BJ (cell line): Measurements from ENCODE around the gene RALY. TPM values are rescaled to one million over a fixed set of nuclear protein-coding genes. Genes with fewer than 3 reads are reported as not detected.
A peak's percentile ranks its signal among the peaks of the same experiment; 100 is the strongest.

Experiments used
- CTCF ChIA-PET: fragments of 350-600 bp; formaldehyde crosslinking; extraction: SDS; loops from one replicate; lab custom pipeline; 2021; ENCODE audit warnings: antibody characterized with exemption, inconsistent platforms; lab: Yijun Ruan, JAX
- POLR2A ChIA-PET: fragments of 300-600 bp; sonication (Branson Sonifier 250); formaldehyde crosslinking; extraction: SDS; loops from one replicate; lab custom pipeline; 2021; ENCODE audit warnings: antibody characterized with exemption; lab: Charles Lee
- DNase-seq: peaks from one replicate; pipeline ENCODE4 v3.0.0-alpha.2; 2011; ENCODE audit warnings: low read depth
- H3K27me3 ChIP-seq: 2 replicates; pipeline ENCODE4 v1.6.0; 2011; ENCODE audit warnings: low read length; ENCODE audit not compliant: control insufficient read depth, insufficient read depth
- H3K36me3 ChIP-seq: 2 replicates; pipeline ENCODE4 v1.5.1; 2011; ENCODE audit warnings: low read length; ENCODE audit not compliant: control insufficient read depth, insufficient read depth
- H3K4me3 ChIP-seq: 2 replicates; pipeline ENCODE4 v1.5.1; 2011; ENCODE audit warnings: low read depth, mild to moderate bottlenecking, control low read depth, low read length
- CTCF ChIP-seq: IDR thresholded peaks from 2 replicates; pipeline ENCODE4 v1.5.1; 2011; ENCODE audit warnings: low read depth, mild to moderate bottlenecking, control low read depth, inconsistent platforms, low read length, moderate library complexity; ENCODE audit not compliant: insufficient read depth
- polyA minus RNA-seq: library from RNA; depleted of rRNA, polyadenylated mRNA; stranded (reverse); fragments of >200 nt; gene quantifications from 2 replicates; pipeline ENCODE4 v1.2.3, GENCODE V29; 2011; rRNA and poly(A)+ RNA removed
- polyA plus RNA-seq: library from polyadenylated mRNA; depleted of rRNA; stranded (reverse); fragments of >200 nt; gene quantifications from 2 replicates; pipeline ENCODE4 v1.2.3, GENCODE V29; 2011; rRNA removed

RALY gene
- polyA plus RNA-seq: 93.6 and 144 TPM in 2 replicates
- polyA minus RNA-seq: 69.1 and 84.8 TPM in 2 replicates

- Histone ChIP-seq H3K36me3 (no peaks in the 10 kb centered on the region), H3K27me3 (no peaks in the 10 kb centered on the region), H3K4me3 (peak within 1 kb of the TSS; percentile 85)
- no peak for TF ChIP-seq CTCF
- CTCF ChIA-PET: interaction anchor here (0.5 to 1.3 kb wide), 6 partner anchors 26 to 135 kb away, joined by 3 to 13 read pairs (median 4); no protein-coding TSS in a partner anchor
- no peak for DNase-seq
- POLR2A ChIA-PET: interaction anchor here (0.5 to 0.8 kb wide), 7 partner anchors 29 to 199 kb away, joined by 3 to 10 read pairs (median 6); partner anchors contain the start of gene EIF2S2
Measured at GRCh38 chr20:33993576-33994221, at the start of gene RALY. TSS of gene RALY (plus strand) at chr20:33993911. CDS start at chr20:34072075, 78,164 bp downstream.

- no peak for DNase-seq
- Histone ChIP-seq H3K36me3 (no peaks in the 10 kb centered on the region), H3K4me3 (no peak overlapping the region), H3K27me3 (no peaks in the 10 kb centered on the region; the same call in 1 of the 2 replicates)
- POLR2A ChIA-PET: no interaction called here
- CTCF ChIA-PET: no interaction called here
- TF ChIP-seq CTCF: no peak
Measured at GRCh38 chr20:33944914-33945313, 48.8 kb upstream of the RALY start.

- peak; percentile 28 for DNase-seq
- TF ChIP-seq CTCF: no peak
- Histone ChIP-seq H3K27me3 (no peaks in the 10 kb centered on the region; the same call in 1 of the 2 replicates), H3K4me3 (no peak overlapping the region), H3K36me3 (no peaks in the 10 kb centered on the region)
- CTCF ChIA-PET: no interaction called here
- POLR2A ChIA-PET: no interaction called here
Measured at GRCh38 chr20:33945391-33946081, 48.2 kb upstream of the RALY start.

GRCh38 chr20:33947709-33948295 lies 45.9 kb upstream of the RALY start:
- TF ChIP-seq CTCF: peak; percentile 37
- ChIA-PET POLR2A (no interaction called here), CTCF (no interaction called here)
- H3K27me3 ChIP-seq: no peaks in the 10 kb centered on the region; the same call in 1 of the 2 replicates
- no peak for DNase-seq
- no peak overlapping the region for H3K4me3 ChIP-seq
- H3K36me3 ChIP-seq: no peaks in the 10 kb centered on the region

- Histone ChIP-seq H3K27me3 (no peaks in the 10 kb centered on the region; the same call in 1 of the 2 replicates), H3K4me3 (no peak overlapping the region), H3K36me3 (no peaks in the 10 kb centered on the region)
- no peak for DNase-seq
- ChIA-PET CTCF (interaction anchor here (0.7 kb wide), 1 partner anchor 127 kb away, joined by 3 read pairs; no protein-coding TSS in a partner anchor), POLR2A (no interaction called here)
- TF ChIP-seq CTCF: no peak
Measured at GRCh38 chr20:33948480-33948879, 45.2 kb upstream of the RALY start.
